Measurements from ENCODE around the gene SGCG. TPM values are rescaled to one million over a fixed set of nuclear protein-coding genes. Genes with fewer than 3 reads are reported as not detected.

SGCG gene
- total RNA-seq, 1 donor from 2014 or later: 9.8 TPM

DNA sequence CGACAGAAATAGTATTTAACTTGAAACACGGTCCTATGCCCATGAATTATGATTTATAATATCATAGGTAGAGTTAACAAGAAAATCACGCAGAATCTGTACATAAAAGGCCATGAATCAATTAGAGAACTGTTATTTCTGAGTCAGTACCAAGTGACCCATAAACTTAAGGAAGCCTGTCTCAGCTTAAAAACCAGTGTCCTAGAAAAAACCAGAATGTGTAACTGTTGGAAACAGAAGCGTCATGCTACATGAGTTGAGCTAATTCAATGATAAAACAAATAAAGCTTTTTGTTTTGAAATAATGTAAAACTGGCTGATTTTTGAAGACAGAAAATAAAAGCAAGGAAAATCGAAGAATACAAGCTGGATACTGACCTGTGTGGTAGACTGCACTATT is 34.8 kb upstream of the SGCG start:
- TF ChIP-seq, protein P1, sequence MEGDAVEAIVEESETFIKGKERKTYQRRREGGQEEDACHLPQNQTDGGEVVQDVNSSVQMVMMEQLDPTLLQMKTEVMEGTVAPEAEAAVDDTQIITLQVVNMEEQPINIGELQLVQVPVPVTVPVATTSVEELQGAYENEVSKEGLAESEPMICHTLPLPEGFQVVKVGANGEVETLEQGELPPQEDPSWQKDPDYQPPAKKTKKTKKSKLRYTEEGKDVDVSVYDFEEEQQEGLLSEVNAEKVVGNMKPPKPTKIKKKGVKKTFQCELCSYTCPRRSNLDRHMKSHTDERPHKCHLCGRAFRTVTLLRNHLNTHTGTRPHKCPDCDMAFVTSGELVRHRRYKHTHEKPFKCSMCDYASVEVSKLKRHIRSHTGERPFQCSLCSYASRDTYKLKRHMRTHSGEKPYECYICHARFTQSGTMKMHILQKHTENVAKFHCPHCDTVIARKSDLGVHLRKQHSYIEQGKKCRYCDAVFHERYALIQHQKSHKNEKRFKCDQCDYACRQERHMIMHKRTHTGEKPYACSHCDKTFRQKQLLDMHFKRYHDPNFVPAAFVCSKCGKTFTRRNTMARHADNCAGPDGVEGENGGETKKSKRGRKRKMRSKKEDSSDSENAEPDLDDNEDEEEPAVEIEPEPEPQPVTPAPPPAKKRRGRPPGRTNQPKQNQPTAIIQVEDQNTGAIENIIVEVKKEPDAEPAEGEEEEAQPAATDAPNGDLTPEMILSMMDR (IDR thresholded peaks at IDR 0.05; ENCODE audit: insufficient read depth, low read length, poor library complexity, severe bottlenecking): no peak
- no peak overlapping the region for H3K4me3 ChIP-seq (ENCODE audit: low read depth, low read length)

DNA sequence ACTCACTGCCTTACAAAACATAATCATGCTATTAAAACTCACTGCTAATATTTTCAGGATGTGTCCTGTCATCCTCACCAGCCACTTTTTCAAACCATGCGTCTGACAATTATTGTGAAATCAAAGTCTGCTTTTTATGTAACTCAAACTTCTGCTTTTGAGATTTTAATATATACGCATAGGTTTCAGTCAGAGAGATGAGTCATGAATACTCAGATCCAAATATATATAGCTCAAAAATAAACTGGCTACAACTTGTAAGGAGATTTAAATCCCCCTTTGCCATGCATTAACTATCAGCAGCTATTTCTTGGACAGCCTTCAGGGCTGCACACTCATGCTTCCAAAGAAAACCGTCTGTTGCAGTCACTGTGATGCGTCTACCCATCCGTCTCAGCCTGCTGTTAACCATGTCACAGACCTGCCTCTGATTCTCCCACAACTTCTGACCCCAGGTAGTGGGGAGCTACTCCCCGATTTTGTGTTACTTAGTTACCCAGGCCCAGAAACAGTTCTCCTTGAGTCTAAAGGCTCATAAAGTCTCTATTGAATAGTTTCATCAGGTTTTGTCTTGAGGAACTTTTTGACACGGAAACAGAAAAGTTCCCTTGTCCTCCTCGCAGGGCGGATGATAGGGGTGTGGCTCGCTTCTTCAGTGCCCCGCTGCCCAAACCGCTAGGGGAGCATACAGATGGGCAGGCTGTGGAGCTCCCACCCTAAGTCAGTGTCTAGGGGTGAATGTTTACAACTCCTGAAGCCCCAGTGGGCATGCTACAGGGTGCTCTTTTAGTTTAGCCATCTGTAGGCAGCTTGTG is 33.8 kb upstream of the SGCG start:
- H3K27me3 ChIP-seq (ENCODE audit: control insufficient read depth, insufficient read depth, low read length): no peaks in the 10 kb centered on the region
- TF ChIP-seq, protein P1 (IDR thresholded peaks at IDR 0.05; ENCODE audit: insufficient read depth, low read length, poor library complexity, severe bottlenecking): no peak
- H3K4me3 ChIP-seq (ENCODE audit: low read depth, low read length): no peak overlapping the region
- no peak for DNase-seq (ENCODE audit: low read depth)
- H3K36me3 ChIP-seq (ENCODE audit: control insufficient read depth, insufficient read depth, low read length): no peaks in the 10 kb centered on the region

More for the DNA sequence above, 34.8 kb upstream of the SGCG start:
- no peak for DNase-seq (ENCODE audit: low read depth)
- H3K36me3 ChIP-seq (ENCODE audit: control insufficient read depth, insufficient read depth, low read length): no peaks in the 10 kb centered on the region
- H3K27me3 ChIP-seq (ENCODE audit: control insufficient read depth, insufficient read depth, low read length): no peaks in the 10 kb centered on the region

DNA sequence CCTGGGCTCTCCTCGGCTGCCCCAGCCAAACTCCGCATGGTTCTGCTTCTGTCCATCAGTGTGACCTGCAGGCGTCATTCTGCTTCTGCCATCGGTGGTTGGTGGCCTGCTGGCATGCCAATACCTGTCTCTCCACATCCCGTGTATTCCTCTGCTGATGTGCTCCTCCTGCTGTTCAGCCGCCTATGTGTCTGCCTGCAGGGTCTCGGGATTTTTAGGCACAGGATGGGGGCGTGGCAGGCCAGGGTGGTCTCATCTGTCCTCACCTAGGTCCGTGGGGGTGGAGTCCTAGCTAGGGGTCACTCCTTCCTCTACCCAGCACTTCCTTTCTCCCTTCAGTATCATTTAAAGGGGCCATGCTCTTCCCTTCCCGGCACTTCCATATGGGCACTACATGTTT is 33.0 kb upstream of the SGCG start:
- Histone ChIP-seq H3K4me3 (ENCODE audit: low read depth, low read length) (no peak overlapping the region), H3K36me3 (ENCODE audit: control insufficient read depth, insufficient read depth, low read length) (no peaks in the 10 kb centered on the region), H3K27me3 (ENCODE audit: control insufficient read depth, insufficient read depth, low read length) (no peaks in the 10 kb centered on the region)
- TF ChIP-seq, protein P1 (IDR thresholded peaks at IDR 0.05; ENCODE audit: insufficient read depth, low read length, poor library complexity, severe bottlenecking): no peak
- no peak for DNase-seq (ENCODE audit: low read depth)

DNA sequence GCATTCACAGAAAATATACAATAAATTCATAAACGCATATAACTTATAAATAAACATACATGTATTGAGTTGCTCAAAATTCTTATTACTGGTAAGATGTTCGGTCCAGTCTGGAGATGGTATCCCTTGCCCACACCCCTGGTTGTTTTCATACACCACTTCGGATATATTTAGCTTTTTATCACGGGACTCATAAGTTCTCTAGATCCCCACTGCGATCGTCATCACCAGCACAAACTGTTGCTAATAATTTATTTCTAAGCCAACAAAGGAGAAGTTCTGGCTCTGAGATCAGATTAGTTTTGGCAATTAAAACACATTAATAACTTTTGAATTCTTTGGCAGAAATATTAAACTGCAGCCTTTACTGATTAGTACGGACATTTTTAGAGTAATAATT is 23.0 kb upstream of the SGCG start:
- TF ChIP-seq, protein P1 (IDR thresholded peaks at IDR 0.05; ENCODE audit: insufficient read depth, low read length, poor library complexity, severe bottlenecking): no peak
- no peak overlapping the region for H3K4me3 ChIP-seq (ENCODE audit: low read depth, low read length)
- no peaks in the 10 kb centered on the region for H3K36me3 ChIP-seq (ENCODE audit: control insufficient read depth, insufficient read depth, low read length)
- peaks cover 15% of the 10 kb centered on the region for H3K27me3 ChIP-seq (ENCODE audit: control insufficient read depth, insufficient read depth, low read length)
- DNase-seq (ENCODE audit: low read depth): no peak

DNA sequence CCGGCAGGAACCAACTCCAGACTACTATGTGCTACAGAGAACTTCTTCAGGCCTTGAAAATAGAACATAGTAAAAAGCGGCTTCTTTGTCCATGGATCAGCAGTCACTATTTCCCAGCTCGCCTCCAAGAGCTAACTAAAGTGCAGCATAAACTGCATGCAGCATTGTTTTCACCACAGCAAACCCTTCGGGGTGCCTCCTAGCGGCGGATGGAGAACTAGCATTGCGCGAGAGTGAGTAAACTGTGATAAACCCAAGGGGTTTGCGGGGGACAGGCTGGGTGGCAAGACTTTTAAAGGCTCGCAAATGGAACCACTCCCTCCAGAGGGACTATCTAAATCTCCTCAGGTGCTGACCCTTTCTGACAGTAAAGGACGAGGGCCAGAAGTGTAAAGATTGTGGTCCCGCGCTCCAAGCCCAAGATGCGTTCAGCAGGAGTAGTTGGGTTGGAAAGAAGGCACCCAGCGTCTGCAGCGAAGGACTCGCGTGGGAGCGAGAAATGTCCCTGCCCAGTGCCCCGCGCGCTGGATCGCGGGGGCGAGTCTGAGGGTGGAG is 21.5 kb upstream of the SGCG start:
- TF ChIP-seq, protein P1 (IDR thresholded peaks at IDR 0.05; ENCODE audit: insufficient read depth, low read length, poor library complexity, severe bottlenecking): peak; percentile 78

More for the DNA sequence above, 21.5 kb upstream of the SGCG start:
- peak overlapping the region; percentile 28 for H3K4me3 ChIP-seq (ENCODE audit: low read depth, low read length)
- DNase-seq (ENCODE audit: low read depth): peak; percentile 4
- H3K27me3 ChIP-seq (ENCODE audit: control insufficient read depth, insufficient read depth, low read length): peaks cover 15% of the 10 kb centered on the region
- no peaks in the 10 kb centered on the region for H3K36me3 ChIP-seq (ENCODE audit: control insufficient read depth, insufficient read depth, low read length)

Measured in kidney epithelial cell (primary cell).